H1 (cell line): ENCODE results near the gene PPIF. TPM values are rescaled to one million over a fixed set of nuclear protein-coding genes. Genes with fewer than 3 reads are reported as not detected.
A peak's percentile ranks its signal among the peaks of the same experiment; 100 is the strongest.

ENCODE experiments used
- CTCF ChIA-PET: fragments of 300-600 bp; sonication (Branson Sonifier 250); formaldehyde crosslinking; loops from one replicate; lab custom pipeline; 2021; ENCODE audit not compliant: partially characterized antibody; lab: Charles Lee
- POLR2A ChIA-PET: fragments of 300-600 bp; sonication (Branson Sonifier 250); formaldehyde crosslinking; loops from one replicate; lab custom pipeline; 2021; ENCODE audit warnings: inconsistent platforms; ENCODE audit not compliant: partially characterized antibody; lab: Charles Lee
- DNase-seq, 2 experiments: peaks; one replicate each; pipeline versions ENCODE4 v3.0.0 to v3.0.0-alpha.2; 2010 to 2022; ENCODE audit warnings: low spot score in 2 of 2, low read depth in 1 of 2, mixed read lengths in 1 of 2
- FAIRE-seq: peaks from 2 replicates; lab custom pipeline; 2011; peaks lifted over from hg19 to GRCh38; lab: Jason Lieb, UNC
- H2AFZ ChIP-seq: 2 replicates; pipeline ENCODE4 v1.8.1; 2012; ENCODE audit warnings: low read length, inconsistent platforms
- H2AK5ac ChIP-seq: 2 replicates; pipeline ENCODE4 v1.6.1; 2013; ENCODE audit warnings: low read depth, low read length
- H2BK120ac ChIP-seq: replicated peaks from 2 replicates; pipeline ENCODE3; 2013; ENCODE audit warnings: low read depth, low read length, inconsistent platforms
- H2BK12ac ChIP-seq: 2 replicates; pipeline ENCODE4 v1.6.1; 2013; ENCODE audit warnings: low read depth, low read length
- H2BK15ac ChIP-seq: 2 replicates; pipeline ENCODE4 v1.6.1; 2013; ENCODE audit warnings: low read length
- H2BK20ac ChIP-seq: 2 replicates; pipeline ENCODE4 v1.6.1; 2013; ENCODE audit warnings: low read length
- H2BK5ac ChIP-seq: 2 replicates; pipeline ENCODE4 v1.6.1; 2013; ENCODE audit warnings: low read depth, low read length
- H3K14ac ChIP-seq: 2 replicates; pipeline ENCODE4 v1.6.1; 2013; ENCODE audit warnings: inconsistent platforms; ENCODE audit not compliant: insufficient read length
- H3K18ac ChIP-seq: 2 replicates; pipeline ENCODE4 v1.6.1; 2013; ENCODE audit warnings: low read length; ENCODE audit errors: extremely low read depth
- H3K23ac ChIP-seq: 2 replicates; pipeline ENCODE4 v1.6.1; 2013; ENCODE audit warnings: inconsistent platforms; ENCODE audit not compliant: insufficient read length
- H3K23me2 ChIP-seq: 2 replicates; pipeline ENCODE4 v1.6.1; 2013; ENCODE audit warnings: low read depth, low read length
- H3K27ac ChIP-seq: 2 replicates; pipeline ENCODE4 v1.6.1; 2011; ENCODE audit warnings: low read depth, low read length, inconsistent platforms
- H3K27me3 ChIP-seq, 4 experiments: replicated peaks in 1 of 4; 1 replicate in 1 of 4; 2 replicates in 3 of 4; pipeline versions ENCODE4 v1.6.1 to v1.8.1; 2011 to 2013; ENCODE audit warnings: low read length in 3 of 4, mild to moderate bottlenecking in 3 of 4, inconsistent platforms in 2 of 4, mixed read lengths in 2 of 4, moderate library complexity in 1 of 4; ENCODE audit not compliant: control insufficient read depth in 3 of 4, insufficient read depth in 3 of 4; ENCODE audit errors: extremely low read depth in 1 of 4
- H3K36me3 ChIP-seq, 4 experiments: 2 replicates each; pipeline versions ENCODE4 v1.6.1 to v1.8.1; 2011 to 2013; ENCODE audit warnings: mild to moderate bottlenecking in 4 of 4, low read length in 3 of 4, moderate library complexity in 2 of 4, control low read depth in 1 of 4, inconsistent platforms in 1 of 4; ENCODE audit not compliant: insufficient read depth in 4 of 4, control insufficient read depth in 2 of 4
- H3K4ac ChIP-seq: replicated peaks from 2 replicates; pipeline ENCODE3; 2013; ENCODE audit warnings: low read length, low read depth, mixed read lengths, inconsistent platforms; ENCODE audit not compliant: insufficient read length
- H3K4me1 ChIP-seq, 4 experiments: replicated peaks in 1 of 4; 1 replicate in 1 of 4; 2 replicates in 3 of 4; pipeline versions ENCODE4 v1.6.1 to v1.8.1; 2011 to 2013; ENCODE audit warnings: low read length in 3 of 4, inconsistent platforms in 2 of 4, mixed read lengths in 1 of 4; ENCODE audit not compliant: insufficient read depth in 4 of 4, control insufficient read depth in 3 of 4
- H3K4me2 ChIP-seq, 2 experiments: 2 replicates each; pipeline versions ENCODE4 v1.6.1 to v1.8.1; 2011 to 2013; ENCODE audit warnings: low read depth in 2 of 2, low read length in 2 of 2, control low read depth in 1 of 2, inconsistent platforms in 1 of 2, mild to moderate bottlenecking in 1 of 2; ENCODE audit not compliant: insufficient read depth in 1 of 2
- H3K4me3 ChIP-seq, 4 experiments: fragments of 200-600, 300-600 bp in 1 of 4; sonication (generic), shearing (Covaris generic), sonication (Bioruptor Twin) in 1 of 4; 2 replicates each; pipeline versions ENCODE4 v1.5.1 to v1.8.1; 2011 to 2016; ENCODE audit warnings: low read length in 4 of 4, low read depth in 3 of 4, control low read depth in 2 of 4, inconsistent platforms in 2 of 4, mild to moderate bottlenecking in 2 of 4, mixed read lengths in 1 of 4, moderate library complexity in 1 of 4; ENCODE audit not compliant: insufficient read depth in 2 of 4; ENCODE audit errors: extremely low read depth in 1 of 4
- H3K56ac ChIP-seq: replicated peaks from 2 replicates; pipeline ENCODE3; 2013; ENCODE audit warnings: low read depth, mild to moderate bottlenecking, mixed read lengths, low read length, inconsistent platforms; ENCODE audit not compliant: insufficient read length
- H3K79me1 ChIP-seq: 2 replicates; pipeline ENCODE4 v1.6.1; 2013; ENCODE audit warnings: low read depth, low read length, control low read depth
- H3K79me2 ChIP-seq, 2 experiments: 2 replicates each; pipeline versions ENCODE4 v1.6.1 to v1.8.1; 2012 to 2013; ENCODE audit warnings: low read length in 2 of 2, mild to moderate bottlenecking in 2 of 2, inconsistent platforms in 1 of 2; ENCODE audit not compliant: insufficient read depth in 2 of 2, control insufficient read depth in 1 of 2
- H3K9ac ChIP-seq, 4 experiments: replicated peaks in 1 of 4; 1 replicate in 1 of 4; 2 replicates in 3 of 4; pipeline versions ENCODE4 v1.6.1 to v1.8.1; 2011 to 2013; ENCODE audit warnings: low read depth in 3 of 4, low read length in 3 of 4, control low read depth in 2 of 4, mild to moderate bottlenecking in 2 of 4, moderate library complexity in 2 of 4, inconsistent platforms in 1 of 4; ENCODE audit errors: extremely low read depth in 1 of 4
- H3K9me3 ChIP-seq, 2 experiments: 2 replicates each; pipeline versions ENCODE4 v1.6.1 to v1.8.1; 2012 to 2013; ENCODE audit warnings: mild to moderate bottlenecking in 2 of 2, moderate library complexity in 2 of 2, control low read depth in 1 of 2, inconsistent platforms in 1 of 2, low read depth in 1 of 2, low read length in 1 of 2, mixed read lengths in 1 of 2; ENCODE audit not compliant: insufficient read depth in 2 of 2
- H4K20me1 ChIP-seq, 2 experiments: replicated peaks in 1 of 2; 2 replicates each; pipeline versions ENCODE3 to v1.8.1; 2011 to 2013; ENCODE audit warnings: inconsistent platforms in 2 of 2, low read length in 2 of 2, mild to moderate bottlenecking in 1 of 2; ENCODE audit not compliant: insufficient read depth in 2 of 2, control insufficient read depth in 1 of 2
- H4K5ac ChIP-seq: 2 replicates; pipeline ENCODE4 v1.6.1; 2013; ENCODE audit warnings: low read length, low read depth, mixed read lengths, inconsistent platforms; ENCODE audit not compliant: insufficient read length
- H4K8ac ChIP-seq: 2 replicates; pipeline ENCODE4 v1.8.0; 2013; ENCODE audit warnings: mild to moderate bottlenecking, moderate library complexity, low read length, inconsistent platforms; ENCODE audit not compliant: insufficient read depth; ENCODE audit errors: extremely low read depth
- H4K91ac ChIP-seq: replicated peaks from 2 replicates; pipeline ENCODE3; 2013; ENCODE audit warnings: low read length, mixed read lengths, inconsistent platforms; ENCODE audit not compliant: insufficient read length
- BCL11A ChIP-seq, 2 experiments: IDR thresholded peaks; one replicate each; pipeline ENCODE4 v1.6.1; 2011; ENCODE audit warnings: low read depth in 2 of 2, low read length in 2 of 2, mild to moderate bottlenecking in 2 of 2
- CEBPB ChIP-seq: IDR thresholded peaks from 2 replicates; pipeline ENCODE4 v1.6.1; 2012; ENCODE audit warnings: low read depth, low read length
- CTCF ChIP-seq, 3 experiments: IDR thresholded peaks; 1 replicate in 2 of 3; 2 replicates in 1 of 3; pipeline versions ENCODE4 v1.5.1 to v1.6.1; 2011; ENCODE audit warnings: low read length in 3 of 3, mild to moderate bottlenecking in 3 of 3, inconsistent platforms in 2 of 3, low read depth in 1 of 3, moderate library complexity in 1 of 3; ENCODE audit not compliant: insufficient read depth in 1 of 3; ENCODE audit errors: control extremely low read depth in 1 of 3
- JUND ChIP-seq: IDR thresholded peaks from 2 replicates; pipeline ENCODE4 v1.6.1; 2011; ENCODE audit warnings: mild to moderate bottlenecking, improper control_type of control experiment, low read length
- NRF1 ChIP-seq: IDR thresholded peaks from 2 replicates; pipeline ENCODE4 v1.6.1; 2011; ENCODE audit warnings: mild to moderate bottlenecking, low read depth, low read length, improper control_type of control experiment
- POLR2AphosphoS5 ChIP-seq: IDR thresholded peaks from 2 replicates; pipeline ENCODE4 v1.6.1; 2011; ENCODE audit warnings: low read depth, low read length
- ZNF274 ChIP-seq: IDR thresholded peaks from 2 replicates; pipeline ENCODE4 v1.7.0; 2012; ENCODE audit warnings: low read length, borderline replicate concordance; ENCODE audit errors: extremely low read depth
- WGBS, 2 experiments: shearing (Covaris generic) in 1 of 2; methylation state at CpG; one replicate each; pipeline versions ENCODE4 v1.1.6 to v1.1.7; 2013 to 2015; ENCODE audit warnings: low lambda C conversion rate in 2 of 2, mixed read lengths in 2 of 2, inconsistent platforms in 1 of 2, low coverage in 1 of 2, missing lambda C conversion rate in 1 of 2; ENCODE audit not compliant: insufficient replicate concordance in 2 of 2, insufficient coverage in 1 of 2, insufficient read length in 1 of 2; ENCODE audit errors: extremely low coverage in 1 of 2, missing lambda C conversion rate in 1 of 2; 5-methylcytosine and 5-hydroxymethylcytosine counted together
- polyA plus RNA-seq, 7 experiments: library from polyadenylated mRNA; depleted of rRNA in 3 of 7; stranded (reverse) in 5 of 7; unstranded in 2 of 7; fragments of >200 nt in 5 of 7; fragments of 200-250 nt in 2 of 7; gene quantifications; 1 replicate in 5 of 7; 2 replicates in 1 of 7; 4 replicates in 1 of 7; pipeline versions ENCODE4 v1.2.1 to v1.2.3, GENCODE V29; 2011 to 2013; ENCODE audit warnings: missing spikeins in 2 of 7, mixed read lengths in 2 of 7
- total RNA-seq: library from RNA; stranded (reverse); fragmentation: NEBNext Ultra II Directional; extraction: Animal tissue kit (Norgen Biotek cat#: 25700); gene quantifications from 2 replicates; pipeline ENCODE4 v1.2.1, GENCODE V29; 2021
- TF ChIP-seq, protein P1 (sequence below): IDR thresholded peaks from 2 replicates; pipeline ENCODE4 v1.6.1; 2011; ENCODE audit warnings: low read depth, mild to moderate bottlenecking, low read length; ENCODE audit not compliant: insufficient read depth

PPIF gene
- total and polyA plus RNA-seq, 2 of the 8 experiments (the other 6 are each of a cell fraction or from before 2014, with no cell fraction given): 70.2 to 77.6 TPM

DNA sequence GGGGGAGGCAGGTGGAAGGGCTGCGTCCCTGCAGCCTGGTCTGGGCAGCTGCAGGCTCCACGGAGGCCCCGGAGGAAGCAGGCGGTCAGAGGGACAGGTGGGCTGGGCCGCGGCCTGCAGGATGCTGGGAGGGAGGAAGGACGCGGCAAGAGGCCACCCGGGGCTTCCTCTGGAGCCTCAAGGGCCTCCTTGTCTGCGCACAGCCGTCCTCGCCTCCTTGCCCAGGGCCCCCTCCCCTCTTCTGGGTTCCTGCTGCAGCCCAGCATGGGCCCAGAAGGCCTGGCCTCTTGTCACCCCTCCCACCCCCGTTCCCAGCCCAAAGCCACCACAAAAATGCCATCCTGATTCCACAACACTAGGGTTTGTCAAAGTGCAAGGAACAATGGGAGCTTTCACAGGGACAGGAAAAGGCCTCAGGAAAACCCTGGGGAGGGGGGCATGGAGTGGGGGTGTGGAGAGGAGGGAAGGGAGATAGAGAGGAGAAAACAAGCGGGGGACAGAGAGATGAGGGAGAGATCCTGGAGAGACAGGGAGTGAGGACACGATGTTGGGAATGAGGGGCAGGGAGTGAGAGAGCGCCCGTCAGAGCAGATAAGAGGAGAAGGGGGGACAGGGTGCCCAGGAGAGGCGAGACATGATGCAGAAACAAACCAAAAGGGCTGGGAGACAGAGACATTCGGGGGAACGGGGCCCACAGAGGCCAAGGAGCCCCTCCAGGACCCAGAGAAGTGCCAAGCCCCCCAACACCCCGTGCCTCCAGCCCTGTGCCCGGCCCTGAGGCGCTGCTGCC lies 56.4 kb downstream of the PPIF start:
- H3K23ac ChIP-seq: no peak overlapping the region
- H3K27me3 ChIP-seq: no peaks in the 10 kb centered on the region; a peak in 1 of 7 replicates
- H3K23me2 ChIP-seq: peaks cover 5% of the 10 kb centered on the region; the same call in 1 of the 2 replicates
- 0 out of 2 replicates have a peak overlapping the region, but pooled peaks have one; percentile 28 for H2AK5ac ChIP-seq
- no peak overlapping the region for H3K14ac ChIP-seq
- H4K5ac ChIP-seq: no peak overlapping the region
- H3K4me2 ChIP-seq: peak overlapping the region; percentile 59 to 61
- peak overlapping the region; percentile 66; the same call in 1 of the 2 replicates for H2BK5ac ChIP-seq
- POLR2A ChIA-PET: interaction anchor here (0.7 to 0.9 kb wide), 2 partner anchors 74 to 79 kb away, joined by 3 read pairs; no protein-coding TSS in a partner anchor
- peak overlapping the region; percentile 7 to 49 (median 14); a peak in 5 of 8 replicates for H3K4me3 ChIP-seq
- peaks cover 8 to 34% (median 18%) of the 10 kb centered on the region in 4 experiments for H3K4me1 ChIP-seq
- no peak overlapping the region for H2AFZ ChIP-seq
- H3K9ac ChIP-seq: no peak overlapping the region
- no peak overlapping the region for H3K56ac ChIP-seq
- 38% methylated on average over 19 of the region's 23 CpGs; no CpG with 5 or more reads in 1 of the 2 experiments for WGBS, 2 experiments
- H3K79me1 ChIP-seq: no peaks in the 10 kb centered on the region
- H3K36me3 ChIP-seq: no peaks in the 10 kb centered on the region
- DNase-seq (no peak), FAIRE-seq (no peak)
- CTCF ChIA-PET: interaction anchor here (0.7 to 13.1 kb wide), 7 partner anchors 16 to 84 kb away, joined by 3 to 100 read pairs (median 5); no protein-coding TSS in a partner anchor
- no peak overlapping the region for H2BK120ac ChIP-seq
- peak overlapping the region; percentile 93 for H2BK15ac ChIP-seq
- no peaks in the 10 kb centered on the region for H4K20me1 ChIP-seq
- H4K8ac ChIP-seq: no peak overlapping the region
- H3K27ac ChIP-seq: no peak overlapping the region
- H3K79me2 ChIP-seq: no peaks in the 10 kb centered on the region
- H4K91ac ChIP-seq: peak overlapping the region; percentile 26
- no peak overlapping the region for H2BK20ac ChIP-seq
- H3K9me3 ChIP-seq: no peaks in the 10 kb centered on the region
- peak overlapping the region; percentile 12; the same call in 1 of the 2 replicates for H2BK12ac ChIP-seq
- peak overlapping the region; percentile 21 for H3K18ac ChIP-seq
- no peak overlapping the region for H3K4ac ChIP-seq
- TF ChIP-seq POLR2AphosphoS5 (no peak), BCL11A (IDR thresholded peaks at IDR 0.05; ENCODE audit: low read depth in 2 of 2, low read length in 2 of 2) (no peak), NRF1 (no peak), CEBPB (no peak), CTCF (IDR thresholded peaks at IDR 0.05; ENCODE audit: control extremely low read depth in 1 of 3, insufficient read depth in 1 of 3, low read depth in 1 of 3, low read length in 3 of 3) (no peak), JUND (no peak), ZNF274 (no peak)
- TF ChIP-seq, protein P1, sequence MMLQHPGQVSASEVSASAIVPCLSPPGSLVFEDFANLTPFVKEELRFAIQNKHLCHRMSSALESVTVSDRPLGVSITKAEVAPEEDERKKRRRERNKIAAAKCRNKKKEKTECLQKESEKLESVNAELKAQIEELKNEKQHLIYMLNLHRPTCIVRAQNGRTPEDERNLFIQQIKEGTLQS: no peak
